Esophagus mucosa (tissue), 1 donor: Measurements from ENCODE around the gene FLNB. TPM values are rescaled to one million over a fixed set of nuclear protein-coding genes. Genes with fewer than 3 reads are reported as not detected.

Experiments used
- ATAC-seq: fragments of 200-7000 bp; cut with Tn5 transposase; one replicate; pipeline ENCODE4 v1.9.1; 2020
- total RNA-seq: library from RNA; stranded (reverse); gene quantifications from one replicate; pipeline ENCODE4 v1.2.4, GENCODE V29; 2023
- donor health status: DM: yes; HTN: yes; CAD: no.

Gene FLNB
- total RNA-seq, 1 donor from 2014 or later, result 124 TPM

- no peak for ATAC-seq
Measured at GRCh38 chr3:58010562-58010961, 2.3 kb downstream of the FLNB start.

- no peak for ATAC-seq
Measured at GRCh38 chr3:58011580-58011979, 3.4 kb downstream of the FLNB start.

- ATAC-seq, result no peak
Measured at GRCh38 chr3:58012302-58012701, 4.1 kb downstream of the FLNB start.

DNA sequence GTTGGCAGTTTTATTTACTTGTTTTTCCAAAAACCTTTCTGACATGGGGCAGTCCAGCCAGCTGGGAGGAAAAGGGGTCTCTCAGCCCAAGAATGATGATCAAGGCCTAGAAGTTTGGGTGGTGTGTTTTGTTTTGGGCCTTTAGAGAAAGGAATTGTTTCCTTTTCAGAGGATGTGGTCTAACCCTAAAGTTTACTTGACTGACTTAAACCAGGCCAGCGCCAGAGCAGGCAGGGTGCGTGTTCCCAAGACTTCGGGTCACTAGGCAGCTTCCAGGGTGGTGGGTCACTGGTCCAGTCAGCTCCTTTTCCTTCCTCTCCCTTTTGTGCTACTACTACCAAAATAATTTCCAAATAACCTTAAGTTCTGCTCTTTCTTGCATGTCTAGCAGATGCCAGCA is 4.9 kb downstream of the FLNB start:
- no peak for ATAC-seq

DNA sequence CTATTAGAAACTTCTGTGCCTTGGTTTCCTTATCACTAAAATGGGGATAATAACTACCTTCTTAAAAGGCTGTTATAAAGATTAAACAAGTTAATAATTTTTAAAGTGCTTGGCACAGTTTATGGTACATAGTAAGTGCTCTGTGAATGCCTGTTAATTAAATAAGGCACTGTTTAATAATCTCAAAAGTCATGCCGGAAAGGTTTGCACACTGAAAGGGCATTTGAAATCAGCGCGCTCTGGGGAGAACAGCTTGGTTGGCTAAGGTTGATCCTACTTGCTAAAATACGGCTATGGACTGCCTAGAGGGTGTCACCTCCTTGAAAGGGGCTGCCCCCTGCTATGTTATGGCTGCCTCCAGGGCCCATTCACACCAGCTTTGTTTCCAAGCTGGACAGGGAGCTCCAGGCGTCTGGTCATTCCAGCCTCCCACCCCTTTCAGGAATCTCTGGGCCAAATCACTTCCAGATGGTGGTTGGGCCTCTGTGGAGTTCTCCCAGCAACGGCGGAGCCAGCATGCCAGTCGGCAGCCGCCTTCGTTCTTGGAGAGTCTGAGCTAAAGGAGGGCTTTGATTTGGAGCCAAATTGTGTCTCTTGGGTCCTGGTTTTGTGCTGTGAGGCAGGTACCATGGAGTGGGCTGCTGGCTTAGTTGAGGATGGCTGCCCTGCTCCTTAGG is 5.9 kb downstream of the FLNB start:
- ATAC-seq, result no peak

DNA sequence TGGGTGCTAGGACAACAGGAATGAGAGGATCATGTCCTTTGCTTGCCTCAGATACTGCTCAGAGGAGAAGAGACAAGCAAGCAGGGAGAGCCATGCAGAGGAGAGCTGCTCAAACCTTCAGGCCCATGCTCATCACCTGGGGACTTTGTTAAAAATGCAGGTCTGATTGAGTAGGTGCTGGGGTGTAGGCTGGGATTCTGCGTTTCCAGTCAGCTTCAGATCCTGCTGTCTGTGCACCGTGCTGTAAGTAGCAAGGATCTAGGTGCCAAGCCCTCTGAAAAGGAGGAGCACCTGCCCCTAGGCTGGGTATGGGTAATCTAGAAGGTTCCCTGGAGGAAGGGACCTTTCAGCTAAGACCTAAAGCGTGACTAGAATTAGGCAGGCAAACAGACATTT is 7.3 kb downstream of the FLNB start:
- ATAC-seq, result no peak

DNA sequence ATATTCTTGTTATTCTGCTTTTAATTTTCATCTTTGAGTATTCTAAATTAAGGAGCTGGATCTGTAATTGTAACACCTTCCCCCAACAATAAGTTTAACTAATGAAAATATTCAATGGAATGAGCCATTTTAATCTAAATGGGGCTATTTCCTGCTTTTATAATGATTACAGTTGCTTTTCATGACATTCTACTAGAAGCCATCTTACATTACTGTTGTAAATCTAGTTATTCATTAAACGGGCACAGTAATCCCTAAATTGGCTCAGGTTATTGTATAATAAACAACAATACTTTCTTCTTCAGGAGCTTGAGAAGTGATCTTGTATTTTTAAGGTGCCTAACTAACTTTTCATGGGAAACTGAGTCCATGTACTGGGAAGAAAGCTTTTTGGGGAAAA is 8.5 kb downstream of the FLNB start:
- ATAC-seq, result no peak

DNA sequence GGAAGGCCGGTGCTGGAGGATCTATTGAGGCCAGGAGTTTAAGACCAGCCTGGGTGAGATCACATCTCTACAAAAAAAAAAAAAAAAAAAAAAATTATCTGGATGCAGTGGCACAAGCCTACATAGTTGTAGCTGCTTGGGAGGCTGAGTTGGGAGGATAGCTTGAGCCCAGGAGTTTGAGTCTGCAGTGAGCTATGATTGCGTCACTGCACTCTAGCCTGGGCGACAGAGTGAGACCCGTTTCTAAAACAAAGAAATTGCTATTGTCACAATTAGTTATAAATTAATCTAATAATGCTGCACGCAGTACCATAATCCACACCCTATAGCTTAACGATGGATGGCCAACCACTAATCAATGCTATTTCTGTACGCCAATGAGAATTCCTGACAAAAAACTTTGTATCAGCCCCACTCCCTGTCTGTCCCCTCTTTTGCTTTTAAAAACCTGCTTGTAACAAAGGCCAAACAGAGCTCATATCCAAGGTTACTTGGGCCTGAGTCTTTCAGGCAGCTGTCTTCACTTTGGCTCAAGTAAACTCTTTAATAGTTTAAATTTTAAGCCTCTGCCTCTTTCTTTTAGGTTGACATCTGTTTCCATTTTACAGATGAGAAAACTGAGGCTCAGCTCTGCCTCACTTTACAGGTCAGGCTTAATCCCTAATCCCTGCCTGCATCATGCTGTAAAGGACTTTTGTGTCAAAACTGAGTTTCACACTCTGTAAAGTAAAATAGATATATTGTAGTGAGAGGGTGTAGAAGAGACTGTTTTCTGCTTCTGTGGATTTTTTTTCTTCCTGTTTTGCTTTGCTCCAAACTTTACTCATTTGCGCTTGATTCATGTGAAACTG is 10.9 kb downstream of the FLNB start:
- no peak for ATAC-seq

DNA sequence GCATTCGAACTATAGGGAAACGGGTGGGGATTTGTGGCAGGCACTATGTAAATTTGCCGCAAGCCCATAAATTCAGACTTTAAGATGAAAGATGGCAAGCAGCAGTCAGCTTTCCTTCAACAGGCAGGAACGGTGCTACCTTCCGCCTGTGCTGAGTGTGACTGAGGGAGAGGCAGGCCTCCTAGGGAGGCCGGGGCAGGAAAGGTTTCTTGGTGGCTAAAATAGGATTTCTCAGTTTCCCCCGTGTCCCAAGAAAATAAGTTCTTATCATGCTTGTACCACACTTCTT is 12.5 kb downstream of the FLNB start:
- ATAC-seq, result no peak

- peak; percentile 36 for ATAC-seq
Measured at GRCh38 chr3:58021072-58021959, 13.1 kb downstream of the FLNB start.

DNA sequence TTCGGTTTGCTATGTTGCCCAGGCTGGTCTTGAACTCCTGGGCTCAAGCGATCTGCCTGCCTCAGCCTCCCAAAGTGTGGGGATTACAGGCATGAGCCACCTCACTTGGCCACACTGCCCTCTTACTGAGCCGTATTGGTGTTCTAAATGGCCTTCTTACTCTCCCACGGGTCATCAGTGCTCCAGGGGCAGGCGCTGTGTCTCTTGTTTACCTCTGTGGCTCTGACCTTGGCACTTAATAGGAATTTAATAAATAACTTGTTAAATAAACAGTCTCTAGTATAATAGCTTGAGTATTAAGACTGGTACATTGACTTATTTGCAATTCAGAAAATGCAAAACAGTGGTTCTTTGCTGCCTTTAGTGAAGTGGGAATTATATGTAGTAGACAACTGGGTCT is 13.7 kb downstream of the FLNB start:
- ATAC-seq, result no peak

DNA sequence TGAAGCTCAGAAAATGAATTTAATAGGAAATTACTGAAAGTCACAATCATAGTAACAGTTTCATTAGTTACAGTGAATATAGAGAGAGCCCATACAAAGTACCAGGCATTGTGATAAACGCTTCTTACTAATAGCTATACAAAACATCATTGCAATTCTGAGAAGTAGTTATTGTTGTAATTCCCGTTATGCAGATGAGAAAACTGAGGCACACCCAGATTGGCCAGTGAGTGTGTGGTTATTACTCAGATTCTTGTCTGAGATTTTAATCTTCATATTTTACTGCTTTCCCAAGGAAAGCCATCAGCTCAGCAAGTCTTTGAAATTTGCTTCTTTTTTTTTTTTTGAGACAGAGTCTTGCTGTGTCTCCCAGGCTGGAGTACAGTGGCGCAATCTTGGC is 14.3 kb downstream of the FLNB start:
- ATAC-seq, result peak; percentile 44

DNA sequence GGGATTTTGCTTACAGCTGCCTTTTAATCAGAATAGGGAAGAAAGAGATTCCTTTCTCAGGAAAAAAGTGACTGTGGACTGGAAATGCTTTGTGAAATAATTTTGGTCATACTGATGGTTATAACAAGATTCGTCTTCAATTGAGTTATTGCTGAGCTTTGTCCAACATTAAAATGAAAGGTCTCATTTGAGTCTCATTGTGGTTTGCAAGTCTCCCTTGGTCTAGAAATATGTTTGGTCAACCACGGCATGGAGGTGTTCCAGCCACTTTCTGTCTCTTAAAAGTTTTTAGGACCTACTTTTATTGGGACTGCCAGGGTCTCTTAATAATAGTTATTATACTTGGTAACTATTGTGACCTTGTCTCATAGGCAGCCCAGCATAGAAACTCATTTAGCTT is 15.3 kb downstream of the FLNB start:
- no peak for ATAC-seq

DNA sequence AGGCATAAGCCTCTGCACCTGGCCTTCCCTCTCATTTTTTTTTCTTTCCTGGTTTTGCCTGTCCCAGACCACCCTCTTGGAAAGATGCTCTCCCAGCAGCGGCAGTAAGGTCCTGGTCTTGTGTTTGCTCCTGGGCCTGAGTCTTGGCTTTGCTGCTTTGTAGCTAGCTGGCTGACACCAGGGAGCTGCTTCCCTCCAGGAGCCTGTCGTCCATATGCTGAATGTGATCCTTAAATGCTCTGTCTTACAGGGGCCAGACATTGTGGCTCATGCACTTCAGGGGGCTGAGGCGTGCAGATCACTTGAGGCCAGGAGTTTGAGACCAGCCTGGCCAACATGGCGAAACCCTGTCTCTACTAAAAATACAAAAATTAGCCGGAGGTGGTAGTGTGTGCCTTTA is 17.2 kb downstream of the FLNB start:
- ATAC-seq, result no peak

DNA sequence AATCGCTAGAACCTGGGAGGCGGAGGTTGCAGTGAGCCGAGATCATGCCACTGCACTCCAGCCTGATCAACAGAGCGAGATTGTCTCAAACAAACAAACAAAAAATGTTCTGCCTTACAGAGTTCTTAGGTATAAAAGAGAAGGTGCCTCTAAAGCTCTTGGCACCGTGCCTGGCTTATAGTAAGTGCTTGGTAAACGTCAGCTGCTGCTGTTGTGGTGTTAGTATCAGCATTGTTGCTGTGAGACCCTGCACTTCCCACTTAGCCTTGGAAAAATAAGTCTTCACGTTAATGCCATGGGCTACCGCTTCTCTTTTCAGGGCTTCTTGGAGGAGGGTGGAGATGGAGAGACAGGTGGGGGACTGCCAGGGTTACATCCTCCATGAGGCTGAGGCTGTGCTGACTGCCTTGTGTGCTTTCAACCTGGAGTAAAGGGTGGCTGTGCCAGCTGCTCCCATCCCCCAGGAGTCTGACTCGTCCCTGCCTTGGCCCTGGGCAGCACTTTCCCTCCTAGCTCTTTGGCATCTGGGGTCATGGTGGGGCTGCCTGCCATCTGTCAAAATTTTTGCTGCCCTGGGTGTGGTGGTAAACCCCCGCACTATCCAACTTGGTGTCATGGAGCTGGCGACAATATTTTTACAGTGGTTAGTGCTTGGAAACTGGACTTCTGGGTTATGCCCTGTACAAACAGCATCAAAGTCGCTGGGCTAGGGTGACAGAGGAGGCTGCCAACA is 17.8 kb downstream of the FLNB start:
- ATAC-seq, result peak; percentile 53

GRCh38 chr3:58026598-58026997 is 18.4 kb downstream of the FLNB start:
- ATAC-seq, result peak; percentile 85

DNA sequence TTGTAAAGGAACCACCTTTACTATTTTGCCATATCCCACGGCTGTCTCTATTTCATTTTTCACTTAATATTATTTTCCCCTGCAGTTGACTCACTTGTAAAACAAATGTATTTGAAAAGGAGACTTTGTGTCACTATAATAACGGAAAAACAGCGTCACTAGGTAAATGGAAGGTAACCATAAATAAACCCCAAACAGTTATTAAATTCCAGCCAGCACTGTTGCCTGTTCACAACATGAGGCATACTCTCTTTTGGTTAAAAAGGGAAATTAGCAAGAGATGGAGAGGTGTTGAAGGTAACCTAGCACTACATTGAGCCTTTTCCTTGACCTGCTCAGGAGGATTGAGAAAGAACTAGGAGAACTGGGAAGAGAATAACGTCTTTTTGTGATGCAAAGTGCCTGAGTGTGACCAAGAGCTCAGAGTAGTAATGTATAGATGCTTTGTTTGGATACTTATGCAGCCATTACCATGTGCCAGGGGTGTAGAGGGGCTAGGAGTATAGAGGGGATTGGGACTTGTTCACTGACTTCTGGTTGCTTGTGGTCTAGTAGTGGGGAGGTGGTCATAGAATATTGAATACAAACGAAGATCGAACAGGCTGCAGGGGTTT is 19.6 kb downstream of the FLNB start:
- no peak for ATAC-seq

GRCh38 chr3:58028902-58029301 is 20.7 kb downstream of the FLNB start:
- ATAC-seq, result no peak

GRCh38 chr3:58029842-58030584 is 21.8 kb downstream of the FLNB start:
- ATAC-seq, result no peak

- ATAC-seq, result no peak
Measured at GRCh38 chr3:58032186-58032585, 24.0 kb downstream of the FLNB start.

DNA sequence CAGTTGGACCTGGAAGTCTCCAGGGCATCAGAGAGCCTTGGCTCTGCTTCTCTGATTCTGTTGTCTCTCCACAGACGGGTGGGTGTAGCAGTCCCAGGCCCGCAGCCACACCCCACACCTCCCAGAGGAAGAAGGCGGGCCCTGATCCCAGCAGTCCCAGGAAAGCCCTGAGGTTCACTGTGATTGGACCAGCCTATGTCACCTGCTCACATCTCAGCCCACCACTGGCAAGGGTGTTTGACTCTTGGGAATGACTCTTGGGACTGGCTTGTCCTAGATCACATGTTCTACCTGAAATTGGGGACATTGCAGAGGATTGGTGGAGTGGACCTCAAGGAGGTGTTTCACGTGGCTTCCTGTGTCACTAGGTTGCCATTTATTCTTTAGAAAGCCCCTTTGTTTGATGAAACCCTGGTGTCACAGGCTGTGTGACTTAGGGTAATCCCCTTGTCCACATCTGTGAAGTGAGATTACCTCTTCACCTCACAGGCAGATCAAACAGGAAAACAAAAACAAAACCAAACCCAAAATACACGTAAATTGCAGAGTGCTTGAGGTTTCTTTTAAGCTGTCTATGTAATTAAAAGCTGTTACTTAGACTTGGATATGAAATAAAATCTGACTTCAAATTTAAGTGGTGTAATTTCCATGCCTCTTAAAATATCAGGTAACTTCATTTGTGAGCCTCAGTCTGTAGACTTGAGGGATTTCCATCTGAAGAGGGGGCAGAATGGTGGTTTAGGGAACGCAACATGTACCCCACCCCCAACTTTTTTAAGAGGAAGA is 26.7 kb downstream of the FLNB start:
- peak; percentile 32 for ATAC-seq
